H9 (cell line): ENCODE results near the gene NUDT2. TPM values are rescaled to one million over a fixed set of nuclear protein-coding genes. Genes with fewer than 3 reads are reported as not detected.
"Not testable (repeated sequence)": the region's sequence is repeated elsewhere in the genome, so short reads cannot be mapped to it uniquely, and the experiment has no call there.

Source experiments
- DNase-seq: peaks from one replicate; pipeline ENCODE4 v3.0.0-alpha.2; 2017
- H2AFZ ChIP-seq: one replicate; pipeline ENCODE4 v1.6.1; 2013; ENCODE audit warnings: mild to moderate bottlenecking, low read length, control low read depth, moderate library complexity
- H2AK5ac ChIP-seq: 2 replicates; pipeline ENCODE4 v1.6.1; 2013; ENCODE audit warnings: low read length, control low read depth, mixed read lengths; ENCODE audit not compliant: insufficient read length
- H2BK120ac ChIP-seq: one replicate; pipeline ENCODE4 v1.6.1; 2013; ENCODE audit warnings: low read depth, mild to moderate bottlenecking, low read length, control low read depth, inconsistent platforms; ENCODE audit not compliant: poor library complexity, severe bottlenecking
- H2BK12ac ChIP-seq: 2 replicates; pipeline ENCODE4 v1.6.1; 2013; ENCODE audit warnings: low read length, control low read depth, mixed read lengths, low read depth; ENCODE audit not compliant: insufficient read length
- H2BK15ac ChIP-seq: 2 replicates; pipeline ENCODE4 v1.6.1; 2013; ENCODE audit warnings: low read depth, low read length, control low read depth
- H2BK20ac ChIP-seq: one replicate; pipeline ENCODE4 v1.6.1; 2013; ENCODE audit warnings: low read depth, mild to moderate bottlenecking, low read length, control low read depth, inconsistent platforms; ENCODE audit not compliant: poor library complexity, severe bottlenecking
- H2BK5ac ChIP-seq: 2 replicates; pipeline ENCODE4 v1.6.1; 2013; ENCODE audit warnings: low read length, control low read depth, mixed read lengths; ENCODE audit not compliant: insufficient read length
- H3K14ac ChIP-seq: 2 replicates; pipeline ENCODE4 v1.6.1; 2013; ENCODE audit warnings: low read length, control low read depth; ENCODE audit not compliant: insufficient read depth
- H3K18ac ChIP-seq: 2 replicates; pipeline ENCODE4 v1.6.1; 2013; ENCODE audit warnings: low read depth, mild to moderate bottlenecking, mixed read lengths, low read length, control low read depth; ENCODE audit not compliant: insufficient read length
- H3K23ac ChIP-seq: 2 replicates; pipeline ENCODE4 v1.6.1; 2013; ENCODE audit warnings: low read length, control low read depth, mixed read lengths, low read depth; ENCODE audit not compliant: insufficient read length
- H3K23me2 ChIP-seq: 2 replicates; pipeline ENCODE4 v1.6.1; 2013; ENCODE audit warnings: low read depth, mild to moderate bottlenecking, mixed read lengths, low read length, control low read depth; ENCODE audit not compliant: insufficient read length, poor library complexity, severe bottlenecking
- H3K27ac ChIP-seq: 2 replicates; pipeline ENCODE4 v1.5.1; 2013; ENCODE audit warnings: low read length, control low read depth, mixed read lengths, low read depth; ENCODE audit not compliant: insufficient read length
- H3K27me3 ChIP-seq: 2 replicates; pipeline ENCODE4 v1.6.1; 2013; ENCODE audit warnings: low read length, control low read depth, inconsistent platforms; ENCODE audit not compliant: insufficient read depth
- H3K4ac ChIP-seq: 2 replicates; pipeline ENCODE4 v1.6.1; 2013; ENCODE audit warnings: low read depth, mild to moderate bottlenecking, control low read depth, inconsistent platforms, low read length, moderate library complexity
- H3K4me1 ChIP-seq: 2 replicates; pipeline ENCODE4 v1.6.1; 2013; ENCODE audit warnings: low read length, control low read depth, inconsistent platforms; ENCODE audit not compliant: insufficient read depth
- H3K4me2 ChIP-seq: 2 replicates; pipeline ENCODE4 v1.6.1; 2013; ENCODE audit warnings: low read length, control low read depth, mixed read lengths; ENCODE audit not compliant: insufficient read length, insufficient read depth
- H3K56ac ChIP-seq: 2 replicates; pipeline ENCODE4 v1.6.1; 2013; ENCODE audit warnings: low read depth, mild to moderate bottlenecking, mixed read lengths, low read length, control low read depth; ENCODE audit not compliant: insufficient read length
- H3K79me1 ChIP-seq: 2 replicates; pipeline ENCODE4 v1.6.1; 2013; ENCODE audit warnings: low read depth, mild to moderate bottlenecking, moderate library complexity, low read length, control low read depth, inconsistent platforms; ENCODE audit not compliant: insufficient read depth, poor library complexity, severe bottlenecking
- H3K79me2 ChIP-seq: 2 replicates; pipeline ENCODE4 v1.6.1; 2013; ENCODE audit warnings: low read length, control low read depth, inconsistent platforms; ENCODE audit not compliant: insufficient read depth
- H3K9ac ChIP-seq: 2 replicates; pipeline ENCODE4 v1.6.1; 2013; ENCODE audit warnings: low read length, control low read depth, mixed read lengths; ENCODE audit not compliant: insufficient read length; ENCODE audit errors: extremely low read depth
- H3K9me3 ChIP-seq: one replicate; pipeline ENCODE4 v1.6.1; 2013; ENCODE audit warnings: low read depth, low read length, inconsistent platforms; ENCODE audit not compliant: control insufficient read depth
- H3T11ph ChIP-seq: one replicate; pipeline ENCODE4 v1.6.1; 2013; ENCODE audit warnings: mild to moderate bottlenecking, low read length, control low read depth, inconsistent platforms
- H4K20me1 ChIP-seq: one replicate; pipeline ENCODE4 v1.6.1; 2013; ENCODE audit not compliant: control insufficient read depth, insufficient read length, insufficient read depth
- H4K5ac ChIP-seq: 2 replicates; pipeline ENCODE4 v1.6.1; 2013; ENCODE audit warnings: low read depth, mild to moderate bottlenecking, mixed read lengths, low read length, control low read depth; ENCODE audit not compliant: insufficient read length
- H4K8ac ChIP-seq: replicated peaks from 2 replicates; pipeline ENCODE4 v1.6.1; 2013; ENCODE audit warnings: low read length, control low read depth, mixed read lengths, low read depth; ENCODE audit not compliant: insufficient read length
- H4K91ac ChIP-seq: 2 replicates; pipeline ENCODE4 v1.6.1; 2013; ENCODE audit warnings: low read depth, mild to moderate bottlenecking, moderate library complexity, mixed read lengths, low read length, control low read depth; ENCODE audit not compliant: insufficient read length
- H3K27ac Mint-ChIP-seq, 3 experiments: 2 replicates in 2 of 3; 3 replicates in 1 of 3; pipeline ENCODE4 v1.8.0; 2020 to 2021; ENCODE audit warnings: mixed read lengths in 3 of 3, mild to moderate bottlenecking in 1 of 3, moderate library complexity in 1 of 3
- H3K27me3 Mint-ChIP-seq: 2 replicates; pipeline ENCODE4 v1.8.0; 2021; ENCODE audit warnings: low read depth, mild to moderate bottlenecking, moderate library complexity, mixed read lengths
- H3K36me3 Mint-ChIP-seq, 3 experiments: 2 replicates in 2 of 3; 3 replicates in 1 of 3; pipeline ENCODE4 v1.8.0; 2020 to 2021; ENCODE audit warnings: low read depth in 3 of 3, mixed read lengths in 3 of 3; ENCODE audit not compliant: insufficient read depth in 1 of 3
- H3K4me1 Mint-ChIP-seq, 2 experiments: 2 replicates each; pipeline ENCODE4 v1.8.0; 2020; ENCODE audit warnings: mixed read lengths in 2 of 2
- H3K4me3 Mint-ChIP-seq, 2 experiments: 2 replicates in 1 of 2; 3 replicates in 1 of 2; pipeline ENCODE4 v1.8.0; 2020 to 2021; ENCODE audit warnings: mild to moderate bottlenecking in 2 of 2, mixed read lengths in 2 of 2, moderate library complexity in 1 of 2
- H3K9me3 Mint-ChIP-seq, 2 experiments: 2 replicates in 1 of 2; 3 replicates in 1 of 2; pipeline ENCODE4 v1.8.0; 2020; ENCODE audit warnings: mild to moderate bottlenecking in 2 of 2, mixed read lengths in 2 of 2, moderate library complexity in 1 of 2
- WGBS: extraction: QIAGEN DNeasy Blood & Tissue Kit; methylation state at CpG from one replicate; pipeline ENCODE4 v1.1.7; 2013; ENCODE audit warnings: missing lambda C conversion rate, low lambda C conversion rate, mixed read lengths; ENCODE audit not compliant: insufficient read length; ENCODE audit errors: extremely low coverage; 5-methylcytosine and 5-hydroxymethylcytosine counted together
- total RNA-seq: library from RNA; stranded (reverse); gene quantifications from 2 replicates; pipeline ENCODE4 v1.2.1, GENCODE V29; 2021

Gene NUDT2
- total RNA-seq, 1 experiment from 2014 or later: 14.1 TPM

- H4K91ac ChIP-seq, H3K4me2 ChIP-seq, H2BK20ac ChIP-seq, H3K9ac ChIP-seq, H2BK120ac ChIP-seq, H4K20me1 ChIP-seq, H3K36me3 Mint-ChIP-seq, H3K79me2 ChIP-seq, H3T11ph ChIP-seq, H3K4me1 Mint-ChIP-seq, H3K27me3 Mint-ChIP-seq, H4K8ac ChIP-seq, H2AFZ ChIP-seq, H3K4me3 Mint-ChIP-seq, H2BK5ac ChIP-seq, H3K9me3 ChIP-seq, H3K4ac ChIP-seq, H3K23me2 ChIP-seq, H3K4me1 ChIP-seq, H3K27ac Mint-ChIP-seq, H3K18ac ChIP-seq, H2BK15ac ChIP-seq, H3K27me3 ChIP-seq, H3K23ac ChIP-seq, H3K56ac ChIP-seq, H3K27ac ChIP-seq, H2BK12ac ChIP-seq, H3K14ac ChIP-seq, DNase-seq, H2AK5ac ChIP-seq, H3K79me1 ChIP-seq, H4K5ac ChIP-seq: not testable (repeated sequence)
- peaks cover 9 to 19% of the 10 kb centered on the region in 2 experiments for H3K9me3 Mint-ChIP-seq
- WGBS: no CpG with 5 or more reads among the region's 1 CpG
Measured at GRCh38 chr9:34352957-34353356, 23.6 kb downstream of the NUDT2 start.
